ENCODE results near the gene KLK11.

The KLK11 gene

GRCh38 chr19:51027873-51028272 lies 1.5 kb upstream of the KLK11 start:
- no peak for DNase-seq (ENCODE audit: low read depth)

- DNase-seq (ENCODE audit: low read depth): no peak
Measured at GRCh38 chr19:51027126-51027806, 850 bp upstream of the KLK11 start.

- no peak for DNase-seq (ENCODE audit: low read depth)
Measured at GRCh38 chr19:51025809-51026553, 435 bp downstream of the KLK11 start.

- no peak for DNase-seq (ENCODE audit: low read depth)
Measured at GRCh38 chr19:51025401-51025800, 1.0 kb downstream of the KLK11 start.

GRCh38 chr19:51024924-51025323 lies 1.5 kb downstream of the KLK11 start:
- no peak for DNase-seq (ENCODE audit: low read depth)

GRCh38 chr19:51023946-51024345 lies 2.5 kb downstream of the KLK11 start:
- no peak for DNase-seq (ENCODE audit: low read depth)

- no peak for DNase-seq (ENCODE audit: low read depth)
Measured at GRCh38 chr19:51022526-51022925, 3.9 kb downstream of the KLK11 start.

GRCh38 chr19:51020988-51021651 lies 5.3 kb downstream of the KLK11 start:
- DNase-seq (ENCODE audit: low read depth): peak; percentile 63

GRCh38 chr19:51019544-51019925 lies 6.9 kb downstream of the KLK11 start, which contains the start of gene KLK10:
TSS of gene KLK10 (minus strand) at chr19:51019709. CDS start at chr19:51019130, 579 bp downstream.
- DNase-seq (ENCODE audit: low read depth): no peak

GRCh38 chr19:51018745-51019543 lies 7.5 kb downstream of the KLK11 start:
- peak; percentile 26 for DNase-seq (ENCODE audit: low read depth)

GRCh38 chr19:51016798-51017683 lies 9.4 kb downstream of the KLK11 start:
- peak; percentile 58 for DNase-seq (ENCODE audit: low read depth)

GRCh38 chr19:51015691-51016267 lies 10.6 kb downstream of the KLK11 start:
- DNase-seq (ENCODE audit: low read depth): no peak

GRCh38 chr19:51014242-51014641 lies 12.2 kb downstream of the KLK11 start:
- no peak for DNase-seq (ENCODE audit: low read depth)

- DNase-seq (ENCODE audit: low read depth): no peak
Measured at GRCh38 chr19:51012661-51013190, 13.7 kb downstream of the KLK11 start.

GRCh38 chr19:51010066-51010795 lies 16.2 kb downstream of the KLK11 start:
- no peak for DNase-seq (ENCODE audit: low read depth)

- DNase-seq (ENCODE audit: low read depth): no peak
Measured at GRCh38 chr19:51009061-51009891, 17.1 kb downstream of the KLK11 start.

- DNase-seq (ENCODE audit: low read depth): no peak
Measured at GRCh38 chr19:51007488-51007887, 18.9 kb downstream of the KLK11 start.

- DNase-seq (ENCODE audit: low read depth): no peak
Measured at GRCh38 chr19:51006406-51006805, 20.0 kb downstream of the KLK11 start.

GRCh38 chr19:51005248-51005647 lies 21.2 kb downstream of the KLK11 start:
- no peak for DNase-seq (ENCODE audit: low read depth)
